Measurements from ENCODE around the gene NEU3. TPM values are rescaled to one million over a fixed set of nuclear protein-coding genes. Genes with fewer than 3 reads are reported as not detected.

Gene NEU3, protein sequence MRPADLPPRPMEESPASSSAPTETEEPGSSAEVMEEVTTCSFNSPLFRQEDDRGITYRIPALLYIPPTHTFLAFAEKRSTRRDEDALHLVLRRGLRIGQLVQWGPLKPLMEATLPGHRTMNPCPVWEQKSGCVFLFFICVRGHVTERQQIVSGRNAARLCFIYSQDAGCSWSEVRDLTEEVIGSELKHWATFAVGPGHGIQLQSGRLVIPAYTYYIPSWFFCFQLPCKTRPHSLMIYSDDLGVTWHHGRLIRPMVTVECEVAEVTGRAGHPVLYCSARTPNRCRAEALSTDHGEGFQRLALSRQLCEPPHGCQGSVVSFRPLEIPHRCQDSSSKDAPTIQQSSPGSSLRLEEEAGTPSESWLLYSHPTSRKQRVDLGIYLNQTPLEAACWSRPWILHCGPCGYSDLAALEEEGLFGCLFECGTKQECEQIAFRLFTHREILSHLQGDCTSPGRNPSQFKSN
- 1 to 10 TPM; 3.6 to 7.2 (median 4.9) TPM for total RNA-seq
- 5.2 TPM for polyA plus RNA-seq
- long read RNA-seq, donor 1, full-length matches to known transcripts: 2 of 3 reads
- long read RNA-seq, donor 1, partial matches to known transcripts: 0 of 3 reads
- long read RNA-seq, donor 1, other reads (novel, unspliced or antisense): 1 of 3 reads
- long read RNA-seq, donor 2, partial matches to known transcripts: 0 of 2 reads
- long read RNA-seq, donor 2, other reads (novel, unspliced or antisense): 2 of 2 reads
- long read RNA-seq, donor 3, partial matches to known transcripts: 1 of 11 reads
- long read RNA-seq, donor 3, other reads (novel, unspliced or antisense): 6 of 11 reads
- long read RNA-seq, donor 4, partial matches to known transcripts: 0 of 2 reads
- long read RNA-seq, donor 4, other reads (novel, unspliced or antisense): 1 of 2 reads

DNA sequence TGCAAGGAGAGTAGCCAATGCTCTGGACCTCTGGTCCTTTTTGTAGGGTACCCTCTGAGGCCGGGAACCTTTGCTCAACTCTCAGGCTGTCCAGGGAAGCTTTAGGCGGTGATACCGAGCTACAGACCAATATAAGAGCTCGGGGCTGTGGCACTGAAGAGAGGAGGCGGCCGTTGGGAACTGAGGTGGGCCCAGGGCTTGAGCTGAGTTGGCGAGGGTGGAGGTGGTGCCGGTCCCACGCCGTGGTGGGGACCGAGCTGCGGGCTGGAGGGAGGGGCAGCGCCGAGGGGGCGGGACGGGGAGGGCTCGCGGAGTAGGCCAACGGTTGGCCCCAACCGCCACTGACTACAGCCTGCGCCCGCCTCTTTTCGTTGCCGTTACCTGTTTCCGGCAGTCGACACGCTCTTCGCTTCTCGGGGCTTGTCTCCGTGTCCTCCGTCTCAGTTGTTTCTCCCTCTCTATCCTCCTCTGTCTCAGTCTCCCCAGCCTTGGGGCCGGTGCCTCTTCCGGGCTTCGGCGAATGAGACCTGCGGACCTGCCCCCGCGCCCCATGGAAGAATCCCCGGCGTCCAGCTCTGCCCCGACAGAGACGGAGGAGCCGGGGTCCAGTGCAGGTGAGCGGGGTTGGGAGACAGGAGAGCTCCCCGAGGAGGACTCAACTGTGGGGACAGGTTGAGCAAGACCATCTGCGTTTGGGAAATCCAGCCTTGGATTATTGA is at the start of gene NEU3:
Gene NEU3 (plus strand): TSS at position 393 of the 719 bp plus-strand sequence. CDS start 128 bp downstream, at position 521.
- ATAC-seq (peak; percentile 97 to 99), DNase-seq (peak; percentile 83 to 91 (median 91))
- intact Hi-C loops (cut with DNase I): no loop called here
- no peaks in the 10 kb centered on the region for H3K4me1 ChIP-seq (ENCODE audit: control insufficient read depth, insufficient read depth, low read length)
- under 1% methylated on average over 46 of the region's 46 CpGs for WGBS
- peak within 1 kb of the TSS; percentile 54 for H3K27ac ChIP-seq (ENCODE audit: low read length)
- H3K27me3 ChIP-seq (ENCODE audit: control insufficient read depth, insufficient read depth): no peaks in the 10 kb centered on the region
- no peaks in the 10 kb centered on the region for H3K9me3 ChIP-seq (ENCODE audit: control insufficient read depth, low read length)
- peak within 1 kb of the TSS; percentile 82 for H3K4me3 ChIP-seq (ENCODE audit: low read length)

DNA sequence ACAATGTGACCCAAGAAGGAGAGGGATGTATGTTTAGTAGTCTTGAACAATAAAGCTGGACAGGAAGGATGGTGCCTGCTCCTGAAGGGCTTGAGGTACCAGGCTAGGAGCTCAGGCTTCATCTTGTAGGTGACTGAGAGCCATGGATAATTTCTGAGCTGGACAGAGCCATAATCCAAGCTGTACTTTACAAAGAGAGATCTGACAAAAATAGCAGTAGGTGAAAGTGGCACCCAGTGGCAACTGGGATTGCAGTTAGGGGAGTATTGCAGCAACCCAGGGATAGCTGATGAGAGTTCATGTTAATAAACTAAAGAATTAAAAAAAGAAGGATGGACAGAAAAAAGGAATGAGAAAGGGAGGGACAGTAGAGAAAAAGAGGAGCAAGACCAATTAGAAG is 47.2 kb upstream of the NEU3 start:
- H3K27ac ChIP-seq (ENCODE audit: low read length): no peak overlapping the region
- H3K4me3 ChIP-seq (ENCODE audit: low read length): no peak overlapping the region
- no peak for ATAC-seq
- no peaks in the 10 kb centered on the region for H3K27me3 ChIP-seq (ENCODE audit: control insufficient read depth, insufficient read depth)
- H3K4me1 ChIP-seq (ENCODE audit: control insufficient read depth, insufficient read depth, low read length): no peaks in the 10 kb centered on the region
- intact Hi-C loops (cut with DNase I): no loop called here
- no peaks in the 10 kb centered on the region for H3K9me3 ChIP-seq (ENCODE audit: control insufficient read depth, low read length)
- DNase-seq: no peak

DNA sequence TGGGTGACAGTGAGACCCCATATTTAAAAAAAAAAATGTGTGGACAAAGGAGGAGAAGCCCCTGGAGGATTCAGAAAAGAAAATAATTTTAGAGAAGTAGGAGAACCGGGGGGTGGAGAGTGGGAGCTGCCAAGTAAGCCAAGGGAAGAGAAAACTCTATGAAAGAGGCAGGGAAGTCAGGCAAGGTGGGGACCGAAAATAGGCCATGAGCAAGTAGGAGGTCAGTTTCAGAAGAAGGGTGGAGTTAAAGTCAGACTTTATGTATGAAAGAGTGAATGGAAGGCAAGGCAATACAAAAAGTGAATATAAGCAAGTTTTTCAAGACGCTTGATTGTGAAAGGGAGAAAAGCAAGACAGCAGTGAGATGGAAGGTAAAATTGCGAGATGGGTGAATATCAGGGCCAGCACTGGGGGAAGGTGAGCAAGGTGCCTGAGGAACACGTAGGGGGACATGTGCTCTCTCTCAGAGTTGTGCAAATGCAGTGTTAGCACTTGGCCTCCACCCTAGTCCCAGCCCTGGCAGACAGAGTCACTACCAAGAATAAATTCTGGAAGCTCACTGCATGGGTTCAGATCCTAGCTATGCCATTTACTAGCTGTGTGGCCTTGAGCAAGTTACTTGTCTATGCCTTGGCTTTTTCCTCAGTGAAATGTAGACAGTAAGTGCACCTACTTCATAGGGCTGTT is 46.5 kb upstream of the NEU3 start:
- ATAC-seq (no peak), DNase-seq (no peak)
- Histone ChIP-seq H3K4me3 (ENCODE audit: low read length) (no peak overlapping the region), H3K9me3 (ENCODE audit: control insufficient read depth, low read length) (no peaks in the 10 kb centered on the region), H3K4me1 (ENCODE audit: control insufficient read depth, insufficient read depth, low read length) (no peaks in the 10 kb centered on the region), H3K27me3 (ENCODE audit: control insufficient read depth, insufficient read depth) (no peaks in the 10 kb centered on the region), H3K27ac (ENCODE audit: low read length) (no peak overlapping the region)
- intact Hi-C loops (cut with DNase I): no loop called here
- WGBS: 87% methylated on average over 5 of the region's 5 CpGs

DNA sequence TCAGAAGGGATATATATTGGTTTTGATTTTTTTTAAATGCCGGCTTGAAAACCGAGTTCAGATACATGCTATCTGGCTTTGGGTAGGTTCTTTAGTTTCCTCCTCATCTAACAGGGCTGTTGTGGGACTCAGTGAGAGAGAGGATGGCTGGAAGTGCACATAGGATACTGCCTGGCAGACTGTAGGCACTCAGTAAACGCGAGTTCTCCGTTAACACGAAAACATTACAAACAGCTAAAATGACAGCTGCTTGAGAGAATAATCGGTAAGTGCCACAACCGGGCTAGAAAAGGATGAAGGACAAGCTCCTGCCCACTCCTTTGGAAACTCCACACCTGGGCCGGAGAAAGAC is 40.2 kb upstream of the NEU3 start:
- Histone ChIP-seq H3K4me3 (ENCODE audit: low read length) (peak overlapping the region; percentile 75), H3K27me3 (ENCODE audit: control insufficient read depth, insufficient read depth) (no peaks in the 10 kb centered on the region), H3K27ac (ENCODE audit: low read length) (peak overlapping the region; percentile 38), H3K4me1 (ENCODE audit: control insufficient read depth, insufficient read depth, low read length) (peaks cover 4% of the 10 kb centered on the region), H3K9me3 (ENCODE audit: control insufficient read depth, low read length) (no peaks in the 10 kb centered on the region)
- WGBS: under 1% methylated on average over 9 of the region's 9 CpGs
- ATAC-seq (peak; percentile 28 to 55), DNase-seq (no peak)
- intact Hi-C loops (cut with DNase I): no loop called here

DNA sequence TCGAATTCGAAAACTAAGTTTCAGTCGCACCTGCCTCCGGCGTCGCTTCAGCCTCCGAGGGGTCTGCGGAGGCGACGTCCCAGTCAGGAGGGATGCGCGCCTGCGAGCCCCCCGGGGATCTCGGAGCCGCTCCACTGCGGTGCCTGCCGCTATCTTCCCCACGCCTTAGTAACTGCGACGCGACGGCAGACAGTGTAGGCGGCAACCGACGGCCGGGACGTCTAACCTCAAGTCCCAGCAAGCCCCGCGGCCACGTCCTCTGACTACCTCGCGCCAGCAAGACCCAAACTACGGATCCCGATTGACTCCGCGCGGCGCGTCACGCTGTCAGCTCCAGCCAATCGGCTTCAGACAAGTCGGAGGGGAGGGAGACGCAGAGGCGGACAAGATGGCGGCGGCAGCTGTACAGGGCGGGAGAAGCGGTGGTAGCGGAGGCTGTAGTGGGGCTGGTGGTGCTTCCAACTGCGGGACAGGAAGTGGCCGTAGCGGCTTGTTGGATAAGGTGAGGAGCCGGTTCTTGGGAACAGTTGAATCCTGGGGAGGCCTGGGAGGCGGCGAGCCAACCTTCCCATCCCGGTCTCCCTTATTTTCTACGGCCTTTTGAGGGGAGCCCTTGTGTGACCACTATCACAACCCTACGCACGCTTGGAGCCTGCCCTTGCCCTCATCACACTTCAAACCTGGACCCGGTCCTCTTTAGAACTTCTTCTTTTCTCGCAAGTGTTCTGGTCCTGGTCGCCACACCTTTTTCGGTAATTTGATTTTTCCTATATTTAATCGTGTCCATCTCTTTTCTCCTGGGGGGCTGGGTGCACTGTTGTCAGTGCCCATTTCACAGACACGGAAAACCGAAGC is 39.6 kb upstream of the NEU3 start, which contains the start of the genes SPCS2 and XRRA1:
Gene SPCS2 (plus strand): TSS at position 369 of the 855 bp plus-strand sequence. CDS start 20 bp downstream, at position 389.
Gene XRRA1 (minus strand): TSS at position 194 of the 855 bp plus-strand sequence. CDS start 8,213 bp downstream, outside the sequence.
- ATAC-seq (peak; percentile 99 to 100), DNase-seq (peak; percentile 99 to 100 (median 99))
- Histone ChIP-seq H3K9me3 (ENCODE audit: control insufficient read depth, low read length) (no peaks in the 10 kb centered on the region), H3K4me3 (ENCODE audit: low read length) (peak within 1 kb of the TSS; percentile 97), H3K4me1 (ENCODE audit: control insufficient read depth, insufficient read depth, low read length) (peaks cover 4% of the 10 kb centered on the region), H3K27me3 (ENCODE audit: control insufficient read depth, insufficient read depth) (no peaks in the 10 kb centered on the region), H3K27ac (ENCODE audit: low read length) (peak within 1 kb of the TSS; percentile 61)
- intact Hi-C loops (cut with DNase I): no loop called here
- WGBS: under 1% methylated on average over 67 of the region's 67 CpGs

DNA sequence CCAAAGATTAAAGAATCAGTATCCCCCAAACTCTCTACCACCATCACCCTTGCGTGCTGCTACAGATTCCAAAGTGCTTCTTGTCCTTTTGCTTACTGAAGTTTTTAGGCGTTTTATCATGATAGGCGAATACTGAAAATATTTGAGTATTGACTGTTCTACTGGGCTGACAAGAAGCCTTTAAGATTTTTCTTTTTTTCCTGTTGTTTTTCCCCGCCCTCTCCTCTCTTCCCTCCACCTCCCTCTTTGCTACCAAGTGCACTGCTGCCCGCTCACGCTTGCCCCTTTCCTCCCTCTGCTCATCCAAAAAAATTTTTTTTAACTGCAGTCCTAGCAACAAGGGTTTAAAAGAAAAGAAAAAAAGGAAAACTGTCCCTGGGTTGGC is 39.0 kb upstream of the NEU3 start:
- Histone ChIP-seq H3K9me3 (ENCODE audit: control insufficient read depth, low read length) (no peaks in the 10 kb centered on the region), H3K4me1 (ENCODE audit: control insufficient read depth, insufficient read depth, low read length) (peaks cover 4% of the 10 kb centered on the region), H3K27me3 (ENCODE audit: control insufficient read depth, insufficient read depth) (no peaks in the 10 kb centered on the region), H3K4me3 (ENCODE audit: low read length) (peak overlapping the region; percentile 97), H3K27ac (ENCODE audit: low read length) (peak overlapping the region; percentile 61)
- no peak for DNase-seq
- no peak for ATAC-seq
- 1% methylated on average over 6 of the region's 6 CpGs for WGBS
- intact Hi-C loops (cut with DNase I): no loop called here

DNA sequence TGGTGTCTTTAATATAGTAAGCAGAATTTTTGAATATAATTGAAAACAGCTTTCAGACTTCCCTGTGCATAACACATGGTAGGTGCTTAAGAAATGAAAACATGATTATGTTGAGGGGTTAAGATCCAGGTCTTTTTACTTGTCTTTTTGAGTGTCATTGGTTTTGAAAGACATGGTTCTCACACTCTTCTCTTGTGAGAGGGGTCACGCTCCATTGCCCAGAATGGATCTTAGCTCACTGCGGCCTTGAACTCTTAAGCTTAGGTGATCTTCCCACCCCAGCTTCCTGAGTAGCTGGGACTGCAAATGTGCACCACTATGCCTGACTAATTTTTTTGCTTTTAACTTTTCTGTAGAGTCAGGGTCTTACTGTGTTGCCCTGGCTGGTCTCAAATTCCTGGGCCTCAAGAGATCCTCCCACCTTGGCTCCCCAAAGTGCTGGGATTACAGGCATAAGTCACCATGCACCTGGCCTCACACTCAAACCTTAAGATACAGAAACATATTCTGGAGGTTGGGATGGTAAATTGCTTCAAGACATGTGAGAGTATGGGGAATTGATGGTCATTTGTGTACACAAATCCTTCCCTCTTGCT is 38.3 kb upstream of the NEU3 start:
- peaks cover 4% of the 10 kb centered on the region for H3K4me1 ChIP-seq (ENCODE audit: control insufficient read depth, insufficient read depth, low read length)
- DNase-seq: no peak
- WGBS: 66% methylated on average over 2 of the region's 2 CpGs
- intact Hi-C loops (cut with DNase I): no loop called here
- no peak for ATAC-seq
- peak overlapping the region; percentile 97 for H3K4me3 ChIP-seq (ENCODE audit: low read length)
- no peaks in the 10 kb centered on the region for H3K27me3 ChIP-seq (ENCODE audit: control insufficient read depth, insufficient read depth)
- no peak overlapping the region for H3K27ac ChIP-seq (ENCODE audit: low read length)
- no peaks in the 10 kb centered on the region for H3K9me3 ChIP-seq (ENCODE audit: control insufficient read depth, low read length)

DNA sequence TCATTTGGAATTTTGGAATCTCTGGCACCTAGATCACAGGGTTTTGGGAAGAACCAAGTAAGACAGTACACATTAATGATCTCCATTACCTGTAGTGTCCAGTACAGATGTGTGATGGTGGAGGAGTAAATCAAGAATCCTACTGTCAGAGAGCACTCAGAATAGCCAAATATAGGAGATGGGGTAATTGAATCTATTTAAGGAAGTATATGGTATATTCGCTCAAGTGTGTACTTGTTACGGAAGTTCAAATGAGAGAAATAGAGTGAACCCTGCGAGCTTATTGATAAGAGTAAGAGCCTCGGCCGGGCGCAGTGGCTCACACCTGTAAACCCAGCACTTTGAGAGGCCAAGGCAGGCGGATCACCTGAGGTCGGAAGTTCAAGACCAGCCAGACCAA is 37.5 kb upstream of the NEU3 start:
- H3K4me3 ChIP-seq (ENCODE audit: low read length): no peak overlapping the region
- H3K9me3 ChIP-seq (ENCODE audit: control insufficient read depth, low read length): no peaks in the 10 kb centered on the region
- H3K27me3 ChIP-seq (ENCODE audit: control insufficient read depth, insufficient read depth): no peaks in the 10 kb centered on the region
- ATAC-seq (no peak), DNase-seq (no peak)
- H3K4me1 ChIP-seq (ENCODE audit: control insufficient read depth, insufficient read depth, low read length): peaks cover 4% of the 10 kb centered on the region
- H3K27ac ChIP-seq (ENCODE audit: low read length): no peak overlapping the region
- intact Hi-C loops (cut with DNase I): no loop called here
- WGBS: 85% methylated on average over 8 of the region's 8 CpGs

DNA sequence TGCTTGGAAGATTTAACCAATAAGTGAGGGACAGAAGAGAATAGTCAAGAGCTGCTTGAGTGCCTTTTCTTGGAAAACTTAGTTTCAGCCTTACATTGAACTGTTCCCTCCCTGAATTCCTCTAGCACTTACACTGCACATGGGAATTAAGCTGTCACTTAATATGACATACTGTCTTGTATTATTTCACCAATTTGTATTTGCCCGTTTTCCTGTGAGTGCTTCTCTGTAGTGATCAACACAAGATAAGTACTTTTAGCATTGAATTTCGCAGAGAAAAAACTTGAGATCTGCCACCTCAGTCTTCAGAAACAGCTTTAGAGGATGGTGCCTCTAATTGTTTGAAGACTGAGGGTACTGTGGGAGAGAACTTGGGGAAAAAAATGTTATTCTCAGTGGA is 36.0 kb upstream of the NEU3 start:
- WGBS: 64% methylated on average over 2 of the region's 2 CpGs
- ATAC-seq: no peak
- H3K4me1 ChIP-seq (ENCODE audit: control insufficient read depth, insufficient read depth, low read length): peaks cover 6% of the 10 kb centered on the region
- no peak overlapping the region for H3K4me3 ChIP-seq (ENCODE audit: low read length)
- H3K27me3 ChIP-seq (ENCODE audit: control insufficient read depth, insufficient read depth): no peaks in the 10 kb centered on the region
- H3K9me3 ChIP-seq (ENCODE audit: control insufficient read depth, low read length): no peaks in the 10 kb centered on the region
- no peak for DNase-seq
- intact Hi-C loops (cut with DNase I): no loop called here
- H3K27ac ChIP-seq (ENCODE audit: low read length): no peak overlapping the region

All from right cardiac atrium (tissue), 5 donors.